ENCODE data around the gene STK35.

Gene STK35

DNA sequence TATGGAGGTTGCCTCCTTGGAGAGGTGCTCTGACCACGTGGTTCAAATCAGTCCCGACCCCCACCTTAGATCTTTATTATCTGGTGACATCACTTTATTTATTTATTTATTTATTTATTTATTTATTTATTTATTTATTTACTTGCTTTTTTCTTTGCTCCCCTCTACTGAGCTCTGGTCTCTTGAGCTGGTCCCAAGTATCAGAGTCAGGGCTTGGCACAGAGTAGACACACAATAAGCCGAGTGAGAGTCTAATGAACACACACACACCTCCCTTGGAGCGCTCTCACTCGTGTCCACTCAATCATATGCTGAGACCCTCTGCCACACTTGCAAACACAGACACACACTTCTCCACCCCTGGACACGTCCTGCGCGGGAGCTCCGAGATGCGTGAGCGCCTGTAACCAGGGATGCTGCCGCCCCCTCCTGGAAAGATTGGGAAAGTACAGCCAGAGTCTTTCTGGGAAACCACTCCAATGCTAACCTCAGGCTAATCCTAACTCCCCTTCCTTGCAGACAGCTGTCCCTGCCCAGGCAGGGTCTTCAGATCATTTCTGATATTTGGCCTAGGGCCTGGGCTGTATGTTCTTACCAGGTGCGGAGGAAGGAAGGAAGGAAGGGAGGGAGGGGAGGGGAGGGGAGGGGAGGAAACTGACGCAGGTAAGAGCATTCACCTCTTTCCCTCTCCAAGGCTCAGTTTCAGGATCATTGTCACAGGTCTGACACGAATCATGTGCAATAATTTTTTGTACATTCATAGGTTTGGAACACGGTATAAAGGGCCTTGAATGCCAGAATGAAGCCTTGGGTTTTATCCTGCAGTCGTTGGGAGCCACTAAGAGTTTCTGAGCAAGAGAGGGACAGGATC is 70.9 kb downstream of the STK35 start:
- TF ChIP-seq, protein P1, sequence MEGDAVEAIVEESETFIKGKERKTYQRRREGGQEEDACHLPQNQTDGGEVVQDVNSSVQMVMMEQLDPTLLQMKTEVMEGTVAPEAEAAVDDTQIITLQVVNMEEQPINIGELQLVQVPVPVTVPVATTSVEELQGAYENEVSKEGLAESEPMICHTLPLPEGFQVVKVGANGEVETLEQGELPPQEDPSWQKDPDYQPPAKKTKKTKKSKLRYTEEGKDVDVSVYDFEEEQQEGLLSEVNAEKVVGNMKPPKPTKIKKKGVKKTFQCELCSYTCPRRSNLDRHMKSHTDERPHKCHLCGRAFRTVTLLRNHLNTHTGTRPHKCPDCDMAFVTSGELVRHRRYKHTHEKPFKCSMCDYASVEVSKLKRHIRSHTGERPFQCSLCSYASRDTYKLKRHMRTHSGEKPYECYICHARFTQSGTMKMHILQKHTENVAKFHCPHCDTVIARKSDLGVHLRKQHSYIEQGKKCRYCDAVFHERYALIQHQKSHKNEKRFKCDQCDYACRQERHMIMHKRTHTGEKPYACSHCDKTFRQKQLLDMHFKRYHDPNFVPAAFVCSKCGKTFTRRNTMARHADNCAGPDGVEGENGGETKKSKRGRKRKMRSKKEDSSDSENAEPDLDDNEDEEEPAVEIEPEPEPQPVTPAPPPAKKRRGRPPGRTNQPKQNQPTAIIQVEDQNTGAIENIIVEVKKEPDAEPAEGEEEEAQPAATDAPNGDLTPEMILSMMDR (IDR thresholded peaks at IDR 0.05), result peak; percentile 84

DNA sequence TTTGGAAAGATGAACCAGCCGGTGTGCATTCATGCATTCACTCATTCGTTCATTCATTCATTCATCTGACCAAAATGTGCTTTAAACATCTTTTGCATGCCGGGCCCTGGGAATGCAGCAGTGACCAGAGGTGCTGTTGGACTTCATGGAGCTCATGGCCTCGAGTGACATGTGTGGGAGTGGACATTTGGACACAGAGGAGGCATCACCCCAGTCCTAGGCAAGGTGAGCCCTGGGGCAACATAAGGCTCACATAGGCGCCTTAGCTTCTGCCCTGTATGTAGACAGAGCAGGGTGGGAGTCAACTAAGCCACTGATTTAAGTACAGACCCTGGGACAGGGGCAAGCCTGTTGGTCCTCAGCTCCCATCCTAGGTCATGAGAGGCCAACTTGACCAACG is 71.6 kb downstream of the STK35 start:
- TF ChIP-seq, protein P1 (IDR thresholded peaks at IDR 0.05), result no peak

DNA sequence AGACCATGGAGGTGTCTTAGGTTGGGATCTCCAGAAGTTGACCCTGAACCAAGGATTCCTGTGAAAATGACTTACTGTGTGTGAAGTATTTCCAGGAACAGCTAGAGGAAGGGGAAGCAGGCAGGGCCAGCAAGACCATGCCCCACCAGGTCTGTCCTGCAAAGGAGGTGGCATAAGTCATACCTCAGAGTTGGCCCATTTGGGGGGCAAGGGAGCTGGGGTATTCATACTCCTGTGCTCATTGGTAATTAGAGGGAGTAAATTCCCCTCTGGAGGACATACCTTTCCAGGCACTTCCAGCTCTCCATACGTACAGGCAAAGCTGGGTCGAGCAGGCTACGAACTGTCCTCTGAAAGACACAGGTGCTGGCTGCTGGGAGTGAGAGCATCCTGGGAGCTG is 72.4 kb downstream of the STK35 start:
- TF ChIP-seq, protein P1 (IDR thresholded peaks at IDR 0.05), result no peak

DNA sequence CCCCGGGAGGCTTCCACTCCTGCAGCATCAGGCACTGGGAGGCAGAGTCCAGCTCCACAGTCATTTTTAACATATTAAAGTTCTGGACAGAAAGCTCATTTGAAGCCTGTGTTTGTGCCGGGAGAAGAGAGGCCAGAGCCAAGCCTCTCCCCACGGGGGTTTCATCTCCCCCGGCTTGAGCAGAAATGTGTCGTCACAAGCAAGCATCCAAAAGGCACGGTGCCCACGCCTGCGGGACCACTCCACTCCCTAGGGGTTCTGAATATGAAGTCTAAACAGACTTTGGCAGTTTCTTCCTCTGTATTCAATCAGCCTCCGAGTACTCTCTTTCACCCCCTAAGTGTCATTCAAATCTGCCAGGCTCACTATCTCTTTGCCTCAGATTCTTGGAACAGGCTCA is 75.3 kb downstream of the STK35 start:
- TF ChIP-seq, protein P1 (IDR thresholded peaks at IDR 0.05), result no peak

DNA sequence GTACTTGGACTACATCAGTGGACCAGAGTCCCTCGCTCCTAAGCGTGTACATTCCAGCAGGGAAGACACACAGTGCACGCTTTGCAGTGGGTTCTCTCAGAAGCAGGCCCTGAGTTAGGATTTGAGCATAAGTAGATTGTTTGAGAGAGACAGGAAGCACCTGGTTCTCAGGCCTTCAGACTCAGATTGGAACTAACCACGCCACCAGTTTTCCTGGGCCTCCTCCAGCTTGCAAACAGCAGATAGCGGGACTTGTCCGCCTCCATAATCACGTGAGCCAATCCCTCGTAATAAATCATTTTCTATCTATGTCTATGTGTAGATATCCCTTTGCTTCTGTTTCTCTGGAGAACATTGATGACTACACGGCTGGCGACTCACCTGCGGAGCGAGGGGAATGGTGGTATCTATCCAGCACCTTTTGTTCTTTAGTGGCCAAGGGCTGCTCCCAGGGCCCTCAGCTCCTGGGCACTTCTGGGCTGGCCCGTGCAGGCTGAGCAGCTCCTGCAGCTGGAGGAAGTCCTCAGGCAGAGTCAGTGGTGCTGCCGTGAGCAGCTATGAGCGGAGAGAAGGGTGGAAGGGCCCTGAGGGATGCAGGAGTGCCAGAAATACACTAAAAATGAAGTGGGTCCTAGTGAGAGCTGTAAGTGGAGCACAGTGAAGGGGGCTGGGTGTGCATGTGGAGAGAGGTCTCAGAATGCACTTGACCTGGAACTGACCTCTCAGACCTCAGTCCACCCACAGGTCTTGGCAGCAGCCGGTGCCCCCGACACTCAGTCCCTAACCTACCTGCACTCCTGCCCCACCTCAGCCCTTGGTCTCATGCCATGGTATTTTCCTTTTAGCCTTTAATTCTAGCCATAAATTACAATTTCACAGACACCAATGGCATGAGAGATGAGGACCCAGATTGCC is 76.9 kb downstream of the STK35 start:
- TF ChIP-seq, protein P1 (IDR thresholded peaks at IDR 0.05), result no peak

DNA sequence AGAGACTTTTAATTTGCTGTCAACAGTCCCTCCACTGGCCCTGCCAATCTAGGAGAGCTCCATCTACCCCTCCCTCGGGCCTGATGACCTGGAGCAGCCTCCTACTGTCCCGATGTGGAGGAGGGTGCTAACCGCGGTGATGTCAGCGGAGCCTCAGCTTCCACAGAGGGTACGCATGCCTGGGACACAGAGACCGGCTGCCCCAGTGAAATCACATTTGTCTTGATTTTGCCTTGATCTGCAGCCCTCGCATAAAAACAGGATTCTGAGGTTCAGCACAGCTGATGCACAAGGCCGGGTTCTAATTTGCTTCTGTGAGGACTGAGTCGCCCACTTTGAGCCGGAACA is 77.6 kb downstream of the STK35 start:
- TF ChIP-seq, protein P1 (IDR thresholded peaks at IDR 0.05), result no peak

DNA sequence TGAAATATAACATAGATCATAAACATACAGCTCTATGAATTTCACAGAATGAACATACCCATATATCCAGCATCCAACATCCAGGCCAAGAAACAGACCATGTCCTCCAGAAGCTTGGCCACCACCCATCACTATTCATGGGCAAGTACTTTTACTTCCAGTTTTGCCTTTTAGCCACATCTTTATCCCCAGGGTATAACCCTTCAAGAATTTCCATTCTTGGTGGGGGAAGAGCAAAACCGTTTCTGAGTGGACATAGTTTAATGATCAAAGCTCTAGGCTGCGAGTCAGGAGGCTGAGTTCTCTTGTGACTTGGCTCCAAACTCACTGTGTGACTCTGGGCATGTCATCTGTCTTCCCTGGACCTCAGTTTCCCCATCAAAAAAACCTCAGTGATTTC is 78.3 kb downstream of the STK35 start:
- TF ChIP-seq, protein P1 (IDR thresholded peaks at IDR 0.05), result no peak

Data from LNCAP (cell line).